HG02885 (cell line): ENCODE results near the gene ERCC5.

Source experiments
- ATAC-seq: cut with Tn5 transposase; IDR thresholded peaks from one replicate; pipeline ENCODE4 v1.9.1; 2021; ENCODE audit warnings: mild to moderate bottlenecking; ENCODE audit not compliant: unreplicated experiment, poor library complexity

Gene ERCC5

DNA sequence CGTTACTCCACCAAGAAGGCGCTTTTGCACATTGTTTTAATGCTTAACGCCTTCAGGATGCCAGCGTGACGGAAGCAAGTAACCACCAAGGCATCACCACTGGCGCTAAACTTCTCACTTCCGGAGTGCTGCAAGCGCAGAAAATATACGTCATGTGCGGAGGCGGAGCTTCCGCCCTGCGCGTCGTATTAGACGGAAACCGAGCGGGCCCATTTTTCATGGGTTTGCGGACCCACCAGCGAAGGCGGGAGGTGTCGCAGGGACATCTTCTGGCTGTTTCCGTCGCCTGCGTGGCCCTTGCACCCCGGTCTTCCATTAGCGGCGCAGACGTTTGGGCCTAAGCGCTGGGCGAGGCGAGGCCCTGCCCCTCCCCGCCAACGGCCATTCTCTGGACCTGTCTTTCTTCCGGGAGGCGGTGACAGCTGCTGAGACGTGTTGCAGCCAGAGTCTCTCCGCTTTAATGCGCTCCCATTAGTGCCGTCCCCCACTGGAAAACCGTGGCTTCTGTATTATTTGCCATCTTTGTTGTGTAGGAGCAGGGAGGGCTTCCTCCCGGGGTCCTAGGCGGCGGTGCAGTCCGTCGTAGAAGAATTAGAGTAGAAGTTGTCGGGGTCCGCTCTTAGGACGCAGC, at the start of gene ERCC5:
Gene ERCC5, plus strand, starts transcription at position 403 of the 631 bp plus-strand sequence. CDS start 235 bp downstream, outside the sequence.
- peak; percentile 84 for ATAC-seq

DNA sequence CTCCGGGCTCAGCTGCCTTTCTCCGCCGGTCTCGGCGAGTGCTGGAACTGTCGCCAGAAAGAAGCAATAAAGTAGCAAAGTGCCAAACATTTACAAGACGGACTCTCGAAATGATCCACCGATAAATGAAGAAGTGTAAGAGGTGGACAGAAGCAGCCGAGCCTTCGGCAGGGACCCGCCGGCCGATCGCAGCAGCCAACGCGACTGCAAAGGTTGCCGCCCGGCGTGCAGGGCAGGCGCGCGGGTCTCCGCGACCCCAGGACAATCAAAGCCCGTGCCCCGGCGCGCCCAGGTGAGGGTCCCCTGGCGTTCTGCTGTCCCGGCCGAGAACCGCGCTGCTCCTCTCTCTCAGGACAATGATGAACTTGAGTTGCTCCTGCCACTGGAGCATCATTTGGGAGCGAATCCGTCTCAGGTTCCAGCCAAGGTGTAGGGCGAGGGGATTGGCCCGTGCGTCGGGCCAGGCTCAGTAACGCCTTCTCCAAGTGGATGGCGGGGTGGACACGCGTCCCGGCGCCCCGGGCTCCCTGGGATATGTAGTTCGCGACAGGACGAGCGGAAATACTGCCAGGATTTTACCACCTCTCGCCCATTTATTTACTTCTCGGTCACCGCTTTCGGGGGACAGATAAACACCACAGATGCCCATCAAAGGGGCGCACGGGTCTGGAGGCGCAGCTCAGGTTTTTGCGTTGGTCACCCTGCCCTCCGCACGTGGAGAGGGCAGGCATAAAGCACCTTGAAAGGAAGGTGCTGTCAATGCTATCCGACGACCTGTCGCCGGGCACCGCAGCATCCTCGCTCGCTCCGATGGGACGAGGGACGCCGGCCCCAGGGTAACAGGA, 47.0 kb upstream of the ERCC5 start, which contains the start of the genes BIVM and POGLUT2:
Gene BIVM, plus strand, starts transcription at position 539 of the 845 bp plus-strand sequence. CDS start 8,149 bp downstream, outside the sequence.
Gene POGLUT2, minus strand, starts transcription at position 396 of the 845 bp plus-strand sequence. Its CDS starts 306 bp downstream, at position 90.
- peak; percentile 81 for ATAC-seq

DNA sequence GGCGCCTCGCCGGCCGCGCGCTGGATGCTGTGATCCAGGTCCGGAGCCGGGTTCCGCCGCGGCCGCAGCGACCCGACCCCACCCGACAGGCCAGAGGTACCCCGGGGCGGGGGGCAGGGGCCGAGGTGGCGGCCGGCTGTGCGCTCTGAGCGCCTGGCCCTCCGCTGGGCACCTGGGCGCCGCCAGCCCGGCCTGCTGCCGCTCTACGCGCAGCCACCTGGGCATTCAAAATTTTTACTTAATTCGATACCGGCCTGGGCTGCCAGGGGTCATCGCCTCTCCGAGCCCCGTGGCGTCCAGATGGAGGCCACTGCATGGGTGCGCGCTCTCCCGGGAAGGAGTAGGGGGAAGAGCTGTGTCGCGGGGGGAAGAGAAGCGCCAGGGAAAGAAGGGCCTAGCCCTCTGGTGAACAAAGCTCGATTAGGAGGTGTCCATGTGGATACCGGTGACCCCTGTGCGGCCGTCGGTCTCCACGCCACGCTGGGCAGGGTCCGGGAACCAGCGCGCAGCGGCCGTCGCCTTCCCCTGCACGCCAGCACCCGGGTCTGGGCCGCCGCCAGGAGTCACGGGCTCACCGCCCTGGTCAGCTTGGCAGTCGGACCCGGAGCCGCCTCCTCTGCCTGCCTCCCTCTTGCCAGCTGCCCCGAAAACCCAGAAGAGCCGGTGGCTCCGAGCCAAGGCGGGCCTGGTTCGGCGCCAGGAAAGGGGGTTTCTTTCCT, 46.2 kb upstream of the ERCC5 start:
- ATAC-seq, result peak; percentile 12

DNA sequence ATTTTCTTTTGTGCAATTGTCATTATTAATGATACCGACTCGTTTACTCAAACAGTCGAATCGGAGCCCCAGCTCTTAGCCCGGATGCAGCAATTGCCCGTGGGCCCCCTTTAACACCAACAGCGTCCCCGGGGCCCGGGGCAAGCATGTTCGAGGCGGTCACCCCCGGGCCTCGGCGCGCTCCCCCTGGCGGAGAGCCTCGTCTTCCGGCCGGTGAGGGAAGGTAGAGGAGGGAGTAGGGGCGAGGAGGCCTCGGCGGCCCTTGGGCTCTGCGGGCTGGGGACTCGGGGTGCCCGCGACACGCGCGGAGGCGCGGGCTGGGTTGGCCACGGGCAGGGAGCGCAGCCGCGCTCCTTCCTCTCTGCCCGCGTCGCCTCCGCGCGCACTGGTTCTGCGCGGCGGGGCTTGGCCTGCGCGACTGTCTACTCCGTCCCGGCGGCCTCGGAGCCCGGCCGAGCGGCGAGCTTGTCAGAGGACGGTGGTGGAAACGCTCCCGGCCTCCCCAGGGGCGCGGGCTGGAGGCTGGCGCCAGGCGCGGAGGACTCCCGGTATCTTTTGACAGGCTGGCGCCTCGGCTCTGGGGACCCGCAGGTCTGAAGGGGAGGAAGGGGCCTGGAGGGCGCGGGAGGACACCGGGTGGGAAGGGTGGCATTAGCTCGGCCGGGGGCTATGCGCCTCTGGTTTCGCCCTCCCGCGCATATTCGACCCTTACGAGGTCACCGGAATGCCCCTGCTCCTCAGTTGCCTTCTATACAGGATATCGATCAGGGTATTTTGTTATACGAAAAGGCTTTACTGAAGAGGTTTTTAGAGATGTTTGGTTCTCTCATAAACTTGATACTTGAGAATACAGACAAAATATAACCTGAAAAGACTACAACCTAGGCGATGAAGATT, 45.4 kb upstream of the ERCC5 start:
- ATAC-seq, result peak; percentile 78

DNA sequence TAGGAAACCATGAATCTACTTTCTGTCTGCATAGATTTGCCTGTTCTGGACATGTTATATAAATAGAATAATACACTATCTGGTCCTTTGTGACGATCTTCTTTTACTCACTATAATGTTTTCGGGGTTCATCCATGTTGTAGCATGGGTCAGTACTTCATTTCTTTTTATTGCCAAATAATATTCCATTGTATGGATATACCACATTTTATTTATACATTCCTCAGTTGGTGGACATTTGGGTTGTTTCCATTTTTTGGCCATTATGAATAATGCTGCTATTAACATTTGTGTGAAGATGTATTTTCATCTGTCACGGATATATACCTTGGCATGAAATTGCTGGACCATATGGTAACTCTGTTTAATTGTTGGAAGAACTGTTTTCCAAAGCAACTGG, 40.2 kb upstream of the ERCC5 start:
- ATAC-seq, result no peak

DNA sequence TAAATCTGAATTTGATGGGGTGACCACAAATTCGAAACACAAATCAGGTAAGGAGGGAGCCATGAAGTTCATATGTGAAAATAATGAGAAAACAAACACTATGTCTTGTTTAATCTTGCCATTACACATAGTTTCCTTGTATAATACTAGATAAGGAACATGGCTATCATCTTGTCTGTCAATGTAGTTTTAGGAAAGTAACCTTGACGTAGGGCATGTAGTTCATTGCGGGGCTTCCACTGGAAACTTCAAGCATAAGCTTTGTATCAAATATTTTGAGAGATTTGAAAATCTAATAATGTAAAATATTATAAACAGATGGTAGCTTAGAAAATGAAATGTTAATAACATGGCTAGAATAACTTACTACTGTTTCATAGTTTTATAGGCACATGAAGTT, 38.1 kb upstream of the ERCC5 start:
- ATAC-seq, result no peak

DNA sequence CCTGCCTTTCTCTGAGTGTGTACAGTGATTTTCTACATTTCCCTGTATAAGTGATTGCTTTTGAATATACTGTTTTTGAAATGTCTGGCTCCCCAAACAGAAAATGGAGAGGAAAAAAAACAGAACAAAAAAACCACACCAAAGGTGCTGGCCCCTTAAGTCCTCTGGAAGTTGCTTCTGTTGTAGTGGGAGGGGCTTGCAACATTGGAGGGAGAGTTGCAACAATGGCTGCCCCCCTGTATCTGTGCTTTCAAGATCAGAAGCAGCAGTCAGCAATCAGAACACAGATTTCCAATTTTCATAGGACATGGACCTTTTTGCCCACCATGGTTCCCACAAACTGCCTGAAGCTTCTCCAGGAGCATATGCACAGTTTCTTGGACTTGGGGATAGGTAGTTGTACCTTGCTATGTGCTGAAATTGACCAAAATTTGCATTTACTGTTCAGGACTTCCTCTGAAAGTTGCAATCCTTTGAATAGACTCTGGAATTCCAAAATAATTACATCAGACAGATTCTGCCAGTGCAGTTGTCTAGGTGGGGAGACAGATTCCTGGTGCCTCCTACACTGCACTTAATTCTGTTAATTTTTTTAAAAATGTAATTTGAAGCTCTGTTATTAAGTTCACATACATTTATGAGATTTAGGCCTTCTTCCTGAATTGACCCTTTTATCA, 33.1 kb upstream of the ERCC5 start:
- peak; percentile 56 for ATAC-seq

DNA sequence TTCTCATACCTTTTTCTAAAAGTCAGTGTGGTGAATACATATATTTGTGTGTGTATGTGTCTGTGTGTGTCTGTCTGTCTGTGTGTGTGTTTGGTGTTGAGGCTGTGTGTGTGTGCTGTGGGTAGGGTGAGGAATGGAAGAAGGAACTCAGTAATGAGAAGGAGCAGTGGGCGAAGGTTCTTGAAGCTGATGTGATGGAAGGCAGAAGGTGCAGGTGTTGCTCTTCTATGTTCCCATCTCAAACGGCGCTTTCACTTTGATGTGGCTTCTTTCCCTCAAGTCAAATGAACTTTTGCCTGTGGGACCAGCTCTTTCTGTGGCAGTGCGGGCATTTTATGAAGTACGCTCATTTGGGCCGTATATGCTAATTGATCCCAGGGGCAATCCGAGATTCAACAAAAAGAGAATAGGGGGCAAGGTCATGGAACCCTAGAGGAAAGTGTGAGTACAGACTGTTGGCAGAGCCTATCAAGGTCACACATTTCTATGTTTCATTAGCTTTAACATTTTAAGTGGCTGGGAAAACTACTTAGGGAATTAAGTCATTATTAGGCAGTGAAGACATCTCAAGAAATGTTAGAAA, 31.7 kb upstream of the ERCC5 start:
- no peak for ATAC-seq

DNA sequence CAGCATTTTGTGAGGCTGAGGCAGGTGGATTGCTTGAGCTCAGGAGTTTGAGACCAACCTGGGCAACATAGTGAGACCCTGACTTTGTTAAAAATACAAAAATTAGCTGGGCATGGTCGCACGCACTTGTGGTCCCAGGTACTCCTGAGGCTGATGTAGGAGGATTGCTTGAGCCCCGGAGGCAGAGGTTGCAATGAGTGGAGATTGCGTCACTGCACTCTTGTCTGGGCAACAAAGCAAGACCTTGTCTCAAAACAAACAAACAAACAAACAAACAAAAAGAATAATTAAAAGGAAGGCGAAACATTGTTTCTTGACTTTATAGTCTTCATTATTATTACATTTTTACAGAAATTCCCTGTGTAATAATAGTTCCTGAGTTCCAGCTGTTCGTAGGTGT, 31.0 kb upstream of the ERCC5 start:
- no peak for ATAC-seq

DNA sequence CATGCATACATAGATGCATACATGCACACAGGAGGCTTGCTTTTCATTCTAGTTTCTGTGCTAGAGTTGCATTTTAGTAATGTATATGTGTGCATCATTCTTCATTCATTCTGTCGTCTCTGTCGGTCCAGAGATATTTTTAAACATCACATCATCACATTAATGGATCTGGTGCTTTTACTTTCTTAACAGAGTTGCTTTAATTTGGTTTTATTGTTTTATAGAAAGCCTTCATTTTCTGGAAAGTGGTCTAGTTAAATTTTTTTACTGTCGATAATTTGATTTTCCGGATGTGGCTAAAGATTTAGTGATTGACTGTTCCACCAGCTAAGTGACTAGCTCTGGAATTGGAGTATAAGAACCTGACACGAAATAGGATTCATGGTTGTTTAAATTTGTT, 30.0 kb upstream of the ERCC5 start:
- no peak for ATAC-seq

DNA sequence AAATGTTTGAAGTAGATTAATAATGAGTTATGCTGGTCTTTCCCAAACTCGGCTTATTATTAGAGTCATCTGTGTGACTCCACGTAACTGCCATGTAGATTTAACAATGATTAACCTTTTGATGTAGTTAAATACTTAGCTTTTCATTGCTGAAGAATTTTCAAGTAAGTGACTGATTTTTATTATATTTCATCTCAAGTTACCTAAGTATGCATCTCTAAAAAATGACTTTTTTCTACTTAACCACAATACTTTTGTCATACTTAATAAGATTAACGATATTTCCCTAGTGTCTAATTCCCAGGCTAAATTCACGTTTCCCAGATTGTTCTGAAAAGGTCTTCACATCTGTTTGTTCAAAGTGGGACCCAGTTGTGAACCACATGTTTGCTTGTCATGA, 29.1 kb upstream of the ERCC5 start:
- ATAC-seq, result no peak

DNA sequence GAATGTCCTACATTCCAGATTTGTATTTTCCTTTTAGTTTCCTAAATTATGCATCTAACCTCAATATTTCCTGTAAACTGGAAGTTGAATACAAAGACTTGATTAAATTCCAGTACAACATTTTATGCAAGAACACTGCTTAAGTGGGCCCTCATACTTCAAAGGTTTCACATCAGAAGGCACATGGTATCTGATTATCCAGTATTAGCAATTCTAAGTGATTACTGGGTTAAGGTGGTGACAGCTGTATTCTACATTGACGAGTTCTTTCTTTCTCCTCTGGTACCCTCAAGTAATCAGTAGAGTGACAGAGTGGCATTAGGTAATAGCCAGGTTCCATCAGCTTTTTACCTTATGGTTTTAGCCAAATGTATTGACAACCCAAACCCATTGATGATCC, 28.6 kb upstream of the ERCC5 start:
- no peak for ATAC-seq

DNA sequence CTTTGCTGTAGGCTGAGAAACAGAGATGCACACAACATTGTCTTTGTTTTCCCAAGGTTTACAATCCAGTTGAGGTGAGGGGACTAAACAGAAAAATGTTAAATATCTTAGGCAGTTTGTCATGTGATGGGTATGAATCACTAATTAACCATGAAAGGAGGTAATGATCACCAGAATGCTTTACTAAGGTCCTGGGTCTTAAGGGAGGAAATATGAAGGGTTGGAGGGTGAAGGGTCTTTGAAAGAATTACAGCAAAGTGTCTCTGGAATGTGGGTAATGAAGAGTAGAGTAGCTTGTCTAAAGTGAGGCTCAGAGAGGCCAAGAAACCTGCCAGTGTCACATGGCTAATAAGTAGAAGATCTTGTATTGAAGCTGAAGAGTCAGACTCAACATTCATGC, 27.9 kb upstream of the ERCC5 start:
- ATAC-seq, result no peak

DNA sequence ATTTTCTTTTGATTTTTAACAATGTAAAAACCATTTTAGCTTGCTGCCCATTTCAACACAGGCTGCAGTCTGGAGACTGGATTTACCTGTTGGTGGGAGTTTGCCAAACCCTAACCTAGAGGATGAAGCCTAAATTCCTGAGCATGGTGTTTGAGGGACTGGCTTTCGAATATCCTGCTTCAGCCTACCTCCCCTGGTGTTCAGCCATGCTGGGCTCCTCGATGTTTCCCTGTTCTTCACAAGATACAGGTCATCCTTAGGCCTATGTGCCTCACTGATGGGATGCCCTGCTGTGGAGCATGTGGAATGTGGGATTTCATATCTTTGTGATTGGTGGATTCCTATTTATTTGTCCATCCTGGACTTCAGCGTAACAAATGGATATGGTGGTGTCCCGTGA, 20.4 kb upstream of the ERCC5 start:
- no peak for ATAC-seq

DNA sequence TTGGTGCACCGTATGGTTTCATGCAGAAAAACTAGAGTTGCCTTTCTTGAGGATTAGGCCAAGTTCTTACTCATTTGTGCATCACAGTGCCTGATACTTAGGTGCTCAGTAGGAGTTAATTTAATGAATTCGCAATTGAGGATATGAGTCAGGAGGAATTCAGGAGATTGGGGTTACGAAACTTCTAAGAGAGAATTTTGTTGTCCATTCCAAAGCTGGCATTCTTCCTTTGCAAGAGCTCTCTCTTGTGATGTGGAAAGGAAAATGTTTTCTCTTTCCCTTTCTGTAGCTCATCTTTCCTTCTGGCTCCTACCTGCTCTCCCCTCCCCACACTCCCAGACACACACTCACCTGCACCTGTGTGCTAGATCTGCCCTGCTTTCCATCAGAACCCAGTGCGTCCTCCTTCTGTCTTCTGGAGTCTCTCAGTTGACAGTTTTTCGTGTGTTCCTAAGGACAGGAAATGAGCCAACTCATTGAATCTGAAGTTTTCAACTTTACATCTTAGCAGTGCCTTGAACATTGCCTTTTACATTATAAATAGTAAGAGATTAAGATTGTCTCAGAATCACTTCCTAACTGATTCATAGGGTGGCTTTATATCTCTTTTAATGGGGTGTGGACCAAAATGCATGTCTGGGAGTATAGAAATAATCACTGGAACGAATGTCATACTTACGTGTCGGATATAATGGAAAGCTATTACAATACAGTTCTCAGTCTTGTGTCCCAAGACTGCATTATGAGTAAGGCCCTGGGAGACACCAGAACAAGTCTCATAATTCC, 19.7 kb upstream of the ERCC5 start:
- no peak for ATAC-seq

DNA sequence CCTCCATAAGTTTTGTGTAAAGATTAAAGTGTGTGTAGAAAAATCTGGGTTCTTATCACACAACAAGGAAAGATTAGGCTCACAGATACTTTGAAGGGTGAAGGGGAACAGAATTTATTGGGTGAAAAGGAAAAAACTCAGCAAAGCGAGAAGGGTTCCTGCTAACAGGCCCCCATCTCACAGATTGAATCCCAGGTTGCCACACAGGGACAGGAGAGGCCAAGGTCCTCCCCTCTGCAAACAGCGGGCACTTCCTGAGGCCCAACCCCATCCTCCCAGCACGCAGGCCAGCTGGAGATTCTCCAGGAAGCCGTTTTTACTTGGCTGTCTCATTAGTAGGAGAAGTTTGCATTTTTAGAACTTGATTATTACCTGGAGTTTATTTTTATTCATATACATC, 15.2 kb upstream of the ERCC5 start:
- ATAC-seq, result no peak

DNA sequence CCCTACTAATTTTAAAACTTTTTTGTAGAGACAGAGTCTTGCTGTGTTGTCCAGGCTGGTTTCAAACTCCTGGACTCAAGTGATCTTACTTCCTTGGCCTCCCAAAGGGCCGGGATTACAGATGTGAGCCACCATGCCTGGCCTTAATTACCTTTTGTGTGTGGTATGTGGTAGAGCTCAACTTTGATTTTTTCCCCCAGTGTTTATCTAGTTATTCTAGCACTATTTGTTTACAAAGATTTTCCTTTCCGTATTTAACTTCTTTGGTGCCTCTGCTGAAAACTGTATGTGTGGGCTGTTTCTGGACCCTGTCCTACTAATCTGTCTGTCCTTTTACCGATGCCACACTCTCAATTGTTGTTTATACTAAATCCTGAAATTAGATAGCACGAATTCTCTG, 9.4 kb upstream of the ERCC5 start:
- ATAC-seq, result no peak

DNA sequence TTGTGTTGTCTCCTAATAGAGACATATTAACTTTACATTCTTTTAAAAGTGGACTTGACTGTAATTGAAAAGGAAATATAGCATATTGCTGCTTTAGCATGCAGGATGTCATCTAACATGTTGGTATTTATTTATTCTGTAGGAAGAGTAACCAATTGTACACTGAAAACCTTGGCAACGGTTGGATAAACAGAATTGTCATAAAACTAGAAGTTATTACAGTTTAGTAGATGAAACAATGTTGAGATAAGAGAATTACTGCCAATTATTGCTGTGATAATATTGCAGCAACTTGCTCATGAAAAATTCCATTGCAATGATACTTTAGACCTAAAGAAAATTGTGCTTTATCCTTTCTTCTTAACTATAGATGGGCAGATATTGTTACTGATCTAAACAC, 7.6 kb upstream of the ERCC5 start:
- ATAC-seq, result no peak
